HG03025 (cell line): ENCODE results near the gene RTN4.
A peak's percentile ranks its signal among the peaks of the same experiment; 100 is the strongest.

Source experiments
- ATAC-seq: cut with Tn5 transposase; IDR thresholded peaks from one replicate; pipeline ENCODE4 v1.9.1; 2021; ENCODE audit warnings: mild to moderate bottlenecking, moderate library complexity; ENCODE audit not compliant: unreplicated experiment, low FRiP score

RTN4 gene

DNA sequence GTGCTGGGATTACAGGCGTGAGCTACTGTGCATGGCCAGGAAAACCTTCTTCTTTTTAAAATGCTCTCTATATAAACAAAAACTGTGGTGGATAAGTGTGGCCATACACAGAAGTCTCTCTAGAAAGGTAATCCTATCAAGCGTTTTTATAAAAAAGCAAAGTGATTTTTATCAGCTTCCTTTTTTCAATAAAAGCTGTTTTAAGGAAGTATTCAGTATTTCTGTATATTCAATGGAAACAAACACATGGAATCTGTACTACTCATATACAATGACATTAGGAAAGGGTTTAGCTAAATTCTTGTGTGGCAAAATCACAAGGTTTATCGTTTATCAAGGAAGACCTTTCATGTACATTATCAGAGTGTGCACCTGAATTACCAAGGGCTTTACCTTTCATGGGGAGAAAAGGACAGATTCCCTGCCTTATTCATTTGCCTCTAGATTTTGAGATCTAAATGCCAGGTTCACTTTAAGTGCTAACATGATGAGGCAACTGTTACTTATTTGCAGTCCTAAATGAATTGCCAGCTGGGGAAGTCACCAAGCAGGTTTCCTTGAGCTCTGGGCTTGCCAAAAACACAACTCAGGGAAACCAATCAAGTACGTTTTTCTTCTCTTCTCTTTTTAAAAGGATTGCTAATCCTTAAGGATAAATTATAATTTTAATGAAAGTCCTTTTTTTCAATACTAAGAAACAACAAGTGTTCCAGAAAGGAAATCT lies 70.8 kb downstream of the RTN4 start:
- no peak for ATAC-seq

DNA sequence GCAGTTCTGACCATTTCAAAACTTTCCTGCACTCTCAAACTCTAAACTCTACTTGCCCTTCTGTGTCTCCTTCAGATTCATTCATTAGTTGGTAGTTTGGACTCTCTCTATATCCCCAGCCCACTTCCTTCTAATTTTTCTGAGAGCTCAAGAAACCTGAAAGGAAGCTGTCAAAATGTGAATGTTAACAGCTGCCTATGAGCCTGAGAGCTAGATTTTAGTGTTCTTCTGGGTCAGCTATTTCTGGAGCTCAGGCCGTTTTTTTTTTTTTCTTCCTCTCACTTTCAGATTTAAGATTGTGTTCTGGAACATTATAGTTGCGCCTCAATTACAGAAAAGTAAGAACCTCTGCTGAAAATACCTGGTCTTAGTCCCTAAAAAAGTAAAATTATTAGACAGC lies 73.1 kb downstream of the RTN4 start:
- peak; percentile 85 for ATAC-seq

DNA sequence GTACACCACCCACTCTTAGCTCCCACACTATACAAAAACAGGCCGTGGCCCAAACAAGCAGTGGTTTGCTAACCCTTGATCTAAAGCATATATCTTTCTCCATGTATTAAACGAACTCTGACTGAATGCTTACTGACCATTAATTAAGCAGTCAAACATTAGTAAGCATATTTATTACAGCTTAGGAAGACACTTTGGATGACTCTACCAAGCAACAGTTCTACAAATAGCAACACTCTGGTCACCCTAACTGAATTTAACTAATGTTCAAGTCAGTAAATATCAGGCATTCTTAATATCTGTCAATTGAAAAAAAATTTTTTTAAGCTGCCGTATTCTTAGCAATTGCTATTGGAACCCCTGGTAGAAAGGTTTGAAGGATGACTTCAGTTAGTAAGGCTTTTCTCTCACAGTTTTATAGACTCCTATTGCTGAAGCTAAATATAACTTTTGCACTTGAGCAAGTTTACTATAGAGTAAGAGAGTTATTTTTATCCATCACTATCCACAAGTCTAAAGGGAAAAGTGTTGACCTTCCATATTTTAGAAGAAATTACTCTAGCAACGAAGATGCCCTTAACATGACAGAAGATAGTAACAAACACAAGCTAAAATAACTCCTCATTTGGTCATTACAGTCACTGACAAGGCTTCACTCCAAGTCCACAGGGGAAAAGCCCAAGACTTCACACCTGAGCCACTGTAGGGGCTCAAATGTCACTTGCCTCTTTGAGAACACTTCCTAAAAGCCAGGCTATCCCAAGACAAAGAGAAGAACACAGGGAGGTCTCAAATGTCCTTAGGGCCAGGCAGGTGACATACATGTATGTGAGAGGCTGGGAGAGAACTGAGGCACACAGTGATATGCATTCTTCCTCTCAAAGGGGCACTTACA lies 74.4 kb downstream of the RTN4 start:
- ATAC-seq, result no peak

DNA sequence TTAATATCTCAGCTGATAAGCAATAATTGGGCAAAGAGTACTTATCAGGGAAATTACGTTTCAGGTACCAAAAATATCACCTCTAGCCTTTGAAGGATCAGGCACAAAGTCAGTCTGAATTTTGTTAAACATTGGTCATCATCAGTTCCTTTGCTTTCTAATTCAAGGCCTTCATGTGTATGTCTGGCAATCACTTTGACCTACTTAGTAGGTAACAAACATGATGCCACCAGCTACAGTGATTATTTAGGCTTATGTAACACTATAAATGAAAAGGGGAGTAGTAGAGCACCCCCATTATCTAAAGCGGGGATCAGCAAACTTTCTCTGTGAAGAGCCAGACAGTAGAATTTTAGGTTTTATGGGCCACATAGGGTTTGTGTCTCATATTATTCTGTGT lies 75.1 kb downstream of the RTN4 start:
- no peak for ATAC-seq

- ATAC-seq, result no peak
Observed at GRCh38 chr2:54969940-54970338, 80.3 kb downstream of the RTN4 start.

DNA sequence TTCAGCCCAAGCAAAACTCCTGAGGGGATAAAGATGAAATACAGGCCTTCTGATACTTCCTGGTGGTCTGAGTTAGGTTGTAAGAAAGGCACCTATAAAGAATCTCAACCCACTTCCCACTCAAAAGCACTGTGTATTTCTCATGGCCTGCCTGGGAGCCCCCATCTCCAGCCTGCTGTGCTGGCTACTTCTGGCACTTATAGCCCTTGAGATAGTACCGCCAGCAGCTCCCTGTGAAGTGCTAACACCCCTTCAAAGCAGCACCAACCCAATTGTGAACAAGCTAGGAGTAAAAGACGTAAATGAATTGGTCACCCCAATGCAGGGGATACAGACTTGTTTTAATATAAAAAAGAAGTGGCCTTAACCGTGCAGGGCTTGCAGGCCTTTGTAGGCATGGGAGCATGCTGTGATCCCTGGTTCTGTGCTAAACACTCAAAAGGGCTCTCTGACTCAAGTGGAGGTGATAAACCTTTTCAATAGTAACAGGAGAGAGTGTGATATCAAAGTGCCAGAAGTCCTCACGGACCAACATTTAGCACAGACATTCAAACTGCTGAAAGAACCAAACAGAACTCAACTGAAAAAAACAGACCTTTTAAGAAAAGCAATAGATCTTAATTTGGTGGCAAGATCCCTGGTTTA lies 80.8 kb downstream of the RTN4 start:
- ATAC-seq, result no peak

DNA sequence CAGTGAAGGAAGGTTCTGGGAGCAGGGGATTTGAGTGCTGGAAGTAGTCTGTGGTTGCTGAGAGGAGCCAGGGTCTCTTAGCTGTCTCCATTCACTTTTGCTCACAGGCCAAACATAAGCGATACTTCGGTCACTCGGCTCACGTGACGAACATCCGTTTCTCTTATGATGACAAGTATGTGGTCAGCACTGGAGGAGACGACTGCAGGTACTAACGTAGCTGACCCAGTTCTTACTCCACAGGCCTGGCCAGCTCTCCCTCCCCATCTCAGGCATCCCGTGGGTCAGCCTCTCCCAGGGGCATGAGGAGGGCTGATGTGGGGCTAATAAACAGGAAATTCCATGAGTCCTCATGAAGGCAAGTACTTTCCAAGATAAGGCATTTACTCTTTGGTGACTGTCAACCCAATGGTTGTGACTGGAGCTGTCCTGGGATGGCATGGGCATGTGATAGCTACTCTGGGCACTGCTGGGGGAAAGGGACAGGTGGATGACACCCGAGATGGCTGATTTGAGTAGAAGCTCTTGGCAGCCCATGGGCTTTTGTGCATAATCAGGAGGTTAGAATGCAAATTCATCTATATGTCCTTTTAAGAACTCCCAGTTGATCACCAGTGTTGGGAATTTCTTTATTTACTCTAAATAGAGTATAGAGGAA lies 81.6 kb downstream of the RTN4 start:
- ATAC-seq, result no peak

DNA sequence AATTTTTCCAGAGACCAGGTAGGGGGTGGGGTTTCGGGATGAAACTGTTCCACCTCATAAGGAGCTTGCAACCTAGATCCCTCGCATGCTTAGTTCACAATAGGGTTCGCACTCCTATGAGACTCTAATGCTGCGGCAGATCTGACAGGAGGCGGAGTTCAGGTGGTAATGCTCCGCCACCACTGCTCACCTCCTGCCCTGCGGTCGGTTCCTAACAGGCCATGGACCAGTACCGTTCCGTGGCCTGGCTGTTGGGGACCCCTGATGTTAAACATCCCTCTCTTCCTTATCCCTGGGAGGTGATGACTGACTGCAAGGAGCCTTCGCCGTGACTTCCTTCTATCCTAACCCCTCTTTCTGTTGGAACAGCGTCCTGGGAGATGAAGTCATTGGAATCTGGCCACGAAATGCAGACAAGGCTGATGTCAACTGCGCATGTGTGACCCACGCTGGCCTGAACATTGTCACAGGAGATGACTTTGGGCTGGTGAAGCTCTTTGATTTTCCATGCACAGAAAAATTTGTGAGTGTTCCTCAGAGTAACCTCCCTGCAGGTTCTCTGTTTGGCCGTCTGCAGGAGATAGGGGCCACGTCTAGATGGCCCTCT lies 82.4 kb downstream of the RTN4 start:
- ATAC-seq, result no peak

- ATAC-seq, result no peak
Observed at GRCh38 chr2:54967269-54967668, 83.0 kb downstream of the RTN4 start.

- ATAC-seq, result no peak
Observed at GRCh38 chr2:54966837-54967236, 83.4 kb downstream of the RTN4 start.

GRCh38 chr2:54966165-54966832 lies 84.0 kb downstream of the RTN4 start:
- ATAC-seq, result peak; percentile 47

GRCh38 chr2:54965425-54965824 lies 84.8 kb downstream of the RTN4 start:
- no peak for ATAC-seq

DNA sequence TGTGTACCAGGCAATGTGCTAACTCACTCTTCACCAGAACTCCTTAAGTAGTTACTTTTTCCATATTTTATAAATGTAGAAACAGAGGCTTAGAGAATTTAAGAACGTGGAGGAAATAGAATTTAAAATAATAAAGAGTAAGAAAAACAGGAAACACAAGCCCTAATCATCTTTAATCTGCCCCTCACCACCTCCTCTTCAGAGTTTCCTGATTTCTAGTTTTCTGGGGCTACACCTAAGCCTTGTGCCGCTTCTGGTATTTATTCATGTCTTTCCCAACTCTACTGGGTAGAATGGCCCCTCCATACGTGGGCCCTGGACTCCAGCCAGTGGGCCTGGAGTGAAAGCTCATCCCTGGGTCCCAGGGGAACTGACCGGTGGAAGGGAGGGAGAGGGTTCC lies 85.4 kb downstream of the RTN4 start:
- ATAC-seq, result no peak

- no peak for ATAC-seq
Observed at GRCh38 chr2:54964271-54964670, 86.0 kb downstream of the RTN4 start.

- ATAC-seq, result no peak
Observed at GRCh38 chr2:54963476-54963875, 86.8 kb downstream of the RTN4 start.

- no peak for ATAC-seq
Observed at GRCh38 chr2:54962935-54963440, 87.3 kb downstream of the RTN4 start.

- ATAC-seq, result no peak
Observed at GRCh38 chr2:54962511-54962910, 87.7 kb downstream of the RTN4 start.

GRCh38 chr2:54960164-54960563 lies 90.1 kb downstream of the RTN4 start:
- no peak for ATAC-seq

DNA sequence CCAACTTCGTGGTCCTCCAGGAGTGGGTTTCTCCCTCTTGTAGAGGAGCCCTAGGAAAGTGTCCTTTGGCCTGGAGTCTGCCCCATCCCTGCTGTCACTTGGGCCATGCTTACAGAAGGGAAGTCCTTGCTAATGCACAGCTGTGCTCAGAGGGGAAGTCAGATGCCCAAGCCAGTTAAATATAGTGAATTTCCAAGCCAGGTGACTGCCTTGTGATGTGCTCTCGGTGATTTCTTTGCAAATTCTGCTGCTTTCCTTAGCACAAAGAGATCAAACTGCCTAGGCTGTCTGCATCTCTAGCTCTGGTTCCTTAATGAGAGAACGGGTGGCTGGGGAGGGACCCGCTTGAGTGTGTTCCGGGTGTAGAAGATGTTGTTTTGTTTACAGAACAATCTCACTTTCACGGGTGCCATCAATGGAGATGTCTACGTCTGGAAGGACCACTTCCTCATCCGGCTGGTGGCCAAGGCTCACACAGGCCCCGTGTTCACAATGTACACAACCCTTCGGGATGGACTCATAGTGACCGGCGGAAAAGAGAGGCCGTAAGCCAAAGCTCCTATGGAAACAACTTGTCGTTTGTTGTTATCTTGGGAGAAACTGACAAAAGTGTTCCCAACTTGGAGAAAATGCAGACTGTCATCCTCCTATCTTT lies 91.4 kb downstream of the RTN4 start:
- ATAC-seq, result no peak
